GM18907 (cell line): ENCODE measurements around the gene CUBN.
"Not testable (repeated sequence)": the region's sequence is repeated elsewhere in the genome, so short reads cannot be mapped to it uniquely, and the experiment has no call there.

Source experiments
- ATAC-seq: cut with Tn5 transposase; IDR thresholded peaks from one replicate; pipeline ENCODE4 v1.9.1; 2021; ENCODE audit warnings: mild to moderate bottlenecking, moderate library complexity; ENCODE audit not compliant: unreplicated experiment

Gene CUBN

GRCh38 chr10:17141504-17142229 lies 12.1 kb upstream of the CUBN start:
- no peak for ATAC-seq

- no peak for ATAC-seq
Measured at GRCh38 chr10:17140386-17140761, 10.8 kb upstream of the CUBN start.

GRCh38 chr10:17138460-17139042 lies 8.9 kb upstream of the CUBN start:
- no peak for ATAC-seq

DNA sequence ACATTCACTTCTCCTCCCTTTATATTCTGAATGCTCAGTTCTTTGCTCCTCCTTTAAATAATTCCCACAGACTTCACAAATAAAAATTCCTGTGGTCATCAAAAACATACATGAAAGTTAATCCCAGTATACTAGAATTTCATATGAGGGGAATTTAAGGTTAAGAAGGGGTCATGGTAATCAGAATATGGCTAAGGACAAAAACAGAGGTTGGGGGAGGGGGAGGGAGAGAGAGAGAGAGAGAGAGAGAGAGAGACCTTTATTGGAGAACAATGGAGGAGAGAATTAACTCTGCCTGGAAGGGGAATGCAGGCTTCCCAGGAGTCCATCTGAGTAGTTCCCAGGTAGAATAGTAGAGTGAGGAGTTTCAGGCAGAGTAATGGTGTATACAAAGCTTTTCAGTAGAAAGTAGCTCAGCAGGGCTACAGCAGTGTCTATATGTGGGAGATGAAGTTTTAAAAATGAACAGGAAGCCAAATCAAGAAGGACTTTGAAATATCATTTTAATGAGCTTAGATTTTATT lies 5.2 kb upstream of the CUBN start:
- ATAC-seq, result no peak

DNA sequence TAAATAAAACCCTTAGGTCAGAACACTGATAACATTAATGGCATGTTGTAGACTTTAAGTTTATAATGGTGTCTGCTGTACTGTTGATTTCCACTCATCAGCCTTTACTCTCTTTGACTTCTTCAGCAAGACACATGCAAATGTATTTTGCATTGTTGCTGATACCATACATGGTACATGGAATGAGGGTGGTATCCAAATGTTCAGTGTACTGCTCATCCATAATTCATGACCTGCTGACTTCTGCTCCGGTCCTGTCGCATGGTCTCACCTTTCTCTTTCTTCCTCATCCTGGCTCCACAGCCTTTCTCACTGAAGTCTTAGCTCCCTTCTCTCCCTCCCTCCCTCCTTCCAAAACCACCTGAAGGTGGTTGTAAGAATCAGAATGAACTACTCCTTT lies 4.7 kb upstream of the CUBN start:
- ATAC-seq, result no peak

DNA sequence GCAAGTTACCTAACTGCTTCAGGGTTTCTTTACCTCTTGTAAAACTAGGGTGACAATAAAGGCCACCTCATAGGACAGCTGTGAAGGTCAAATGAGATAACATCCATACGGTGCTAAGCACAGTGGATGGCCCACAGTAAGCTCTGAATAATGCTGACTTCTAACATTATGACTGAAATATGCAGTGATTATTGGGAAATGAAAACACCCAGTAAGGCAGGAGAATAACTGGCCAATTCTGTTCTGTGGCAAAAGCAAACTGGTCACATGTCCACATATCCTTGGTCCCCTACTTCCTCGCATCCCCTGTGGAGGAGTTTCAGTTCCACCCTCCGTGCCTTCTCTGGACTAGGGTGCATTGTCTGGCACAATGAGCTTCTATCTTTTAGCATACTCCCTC lies 1.4 kb downstream of the CUBN start:
- no peak for ATAC-seq

DNA sequence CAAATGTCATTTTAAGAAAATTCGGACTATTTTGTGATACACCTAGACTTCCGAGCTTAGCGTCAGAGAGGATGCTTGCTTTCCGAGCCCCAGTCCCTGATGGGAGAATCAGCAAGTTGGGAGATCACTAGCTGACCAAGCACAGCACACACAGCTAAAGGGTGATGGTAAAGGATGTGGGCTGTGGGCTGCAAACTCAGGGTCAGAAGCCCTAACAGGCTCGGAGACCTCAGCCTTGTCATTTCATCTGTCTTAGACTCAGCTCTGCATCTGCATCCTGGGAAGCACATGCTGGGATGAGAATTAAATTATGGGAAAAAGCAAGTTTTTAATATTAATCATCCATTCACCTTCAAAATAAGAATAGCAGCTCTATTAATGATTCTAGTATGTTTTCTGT lies 3.3 kb downstream of the CUBN start:
- ATAC-seq, result no peak

DNA sequence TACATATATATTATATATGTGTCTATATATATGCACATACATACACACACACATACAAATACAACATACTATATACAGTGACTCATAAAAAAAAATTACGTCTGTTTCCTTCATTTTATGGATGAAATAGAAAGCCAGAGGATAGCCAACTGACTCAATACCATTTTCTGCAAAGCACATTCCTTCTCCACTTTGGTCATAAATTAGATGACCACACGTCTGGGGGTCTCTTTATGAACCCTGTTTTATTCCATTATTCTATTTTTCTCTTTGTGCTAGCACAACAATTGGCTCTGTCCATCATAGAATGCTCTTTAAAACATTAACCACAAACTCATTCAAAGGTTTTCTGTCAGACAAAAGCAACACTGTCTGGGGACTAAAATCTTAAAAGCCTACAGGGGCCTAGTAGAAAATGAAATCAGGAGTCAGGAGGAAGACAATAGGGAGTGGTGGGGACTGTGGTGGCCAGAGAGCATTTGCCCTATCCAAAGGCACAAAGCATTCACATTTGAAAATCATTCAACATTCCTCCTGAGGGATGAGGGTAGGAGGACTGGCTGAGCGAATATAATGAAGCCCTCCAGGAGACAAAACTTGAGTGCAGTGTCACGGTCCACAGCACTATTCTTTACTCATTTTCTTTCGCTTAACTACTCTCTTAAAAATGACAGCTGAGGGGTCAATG lies 4.3 kb downstream of the CUBN start:
- no peak for ATAC-seq

GRCh38 chr10:17123961-17124360 lies 5.7 kb downstream of the CUBN start:
- ATAC-seq, result no peak

GRCh38 chr10:17122726-17123661 lies 6.6 kb downstream of the CUBN start:
- no peak for ATAC-seq

GRCh38 chr10:17122052-17122451 lies 7.6 kb downstream of the CUBN start:
- no peak for ATAC-seq

DNA sequence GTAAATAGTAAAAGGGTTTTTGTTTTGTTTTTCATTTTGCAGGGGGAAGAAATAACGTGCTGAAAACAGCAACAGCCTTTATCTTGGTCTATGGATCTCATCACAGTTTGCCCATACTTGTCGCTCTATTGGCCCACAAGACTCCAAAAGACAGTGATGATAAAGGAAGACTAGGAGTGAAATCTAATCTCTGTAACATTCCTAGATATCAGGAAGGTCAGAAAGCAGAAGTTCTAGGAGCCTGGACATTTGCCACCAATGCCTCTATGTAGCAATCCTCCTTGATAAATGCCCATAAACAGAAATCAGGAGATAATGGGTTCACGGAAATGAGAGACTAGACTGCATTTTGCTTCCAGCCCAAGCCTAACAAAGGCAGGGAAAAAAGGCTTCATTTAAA lies 8.9 kb downstream of the CUBN start:
- ATAC-seq, result no peak

GRCh38 chr10:17119845-17120244 lies 9.8 kb downstream of the CUBN start:
- no peak for ATAC-seq

DNA sequence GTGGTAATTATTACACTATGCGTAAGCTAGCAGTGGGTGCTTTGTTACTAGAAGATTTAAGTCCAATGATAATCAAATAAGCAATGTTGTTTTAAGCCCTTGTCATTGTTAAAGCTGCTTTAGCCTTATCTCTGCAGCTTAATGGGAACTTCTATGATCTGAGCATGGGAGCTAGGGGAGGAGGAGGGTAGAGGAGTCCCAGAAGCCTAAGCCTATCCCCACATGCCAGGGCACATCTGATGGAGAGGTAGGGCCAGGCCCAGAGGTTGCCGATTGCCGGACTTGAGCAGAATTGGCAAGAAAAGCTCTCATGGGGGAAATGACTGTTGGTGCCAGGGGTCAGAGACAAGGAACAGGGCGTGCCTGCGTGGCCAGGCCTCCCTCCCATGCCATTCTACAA lies 13.4 kb downstream of the CUBN start:
- ATAC-seq, result no peak

- no peak for ATAC-seq
Measured at GRCh38 chr10:17115683-17116082, 13.9 kb downstream of the CUBN start.

- ATAC-seq, result not testable (repeated sequence)
Measured at GRCh38 chr10:17114878-17115444, 14.7 kb downstream of the CUBN start.

GRCh38 chr10:17113889-17114540 lies 15.6 kb downstream of the CUBN start:
- no peak for ATAC-seq

DNA sequence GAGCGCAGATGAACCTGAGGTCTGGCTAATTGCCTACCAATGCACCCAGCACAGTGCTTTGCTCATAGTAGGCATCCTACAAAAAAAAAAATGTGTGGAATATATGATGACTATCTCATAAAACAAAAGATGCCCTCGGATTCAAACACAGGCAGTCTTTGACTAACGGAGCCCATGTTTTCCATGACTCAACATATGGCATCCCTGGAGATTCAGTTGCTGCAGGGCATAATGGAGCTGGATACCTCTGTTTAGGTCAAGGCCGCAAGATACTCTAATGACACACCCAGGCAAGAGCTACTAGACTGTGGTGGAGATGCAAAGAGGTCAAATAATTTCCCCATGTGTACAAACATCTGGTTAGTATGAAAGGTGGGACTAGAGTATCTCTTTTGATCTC lies 16.3 kb downstream of the CUBN start:
- ATAC-seq, result no peak

GRCh38 chr10:17112566-17112965 lies 17.0 kb downstream of the CUBN start:
- ATAC-seq, result no peak
